HG03159 (cell line): ENCODE results near the gene ABCA12.

Experiments
- ATAC-seq: cut with Tn5 transposase; IDR thresholded peaks from one replicate; pipeline ENCODE4 v1.9.1; 2021; ENCODE audit warnings: mild to moderate bottlenecking, moderate library complexity; ENCODE audit not compliant: unreplicated experiment

The ABCA12 gene

GRCh38 chr2:214987261-214987660, 151.2 kb downstream of the ABCA12 start:
- ATAC-seq = no peak

DNA sequence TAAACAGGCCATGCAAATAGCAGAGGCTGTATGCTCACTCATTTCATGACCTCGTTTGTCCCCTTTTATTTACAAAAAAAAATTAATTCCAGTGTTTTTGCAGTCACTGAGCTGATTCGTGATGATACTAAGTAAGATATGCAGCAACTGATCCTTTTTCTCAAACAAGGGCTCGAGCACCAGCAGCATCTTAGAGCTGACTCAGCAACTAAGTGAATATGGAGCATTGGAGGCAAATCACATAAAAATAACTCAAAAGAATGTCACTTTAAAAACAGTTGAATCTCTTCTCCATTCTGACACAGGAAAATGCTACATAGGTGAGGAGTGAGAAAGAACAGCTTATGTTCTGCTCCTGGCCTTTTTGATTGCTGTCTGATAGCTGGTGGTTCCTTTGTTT, 152.8 kb downstream of the ABCA12 start:
- ATAC-seq = no peak

DNA sequence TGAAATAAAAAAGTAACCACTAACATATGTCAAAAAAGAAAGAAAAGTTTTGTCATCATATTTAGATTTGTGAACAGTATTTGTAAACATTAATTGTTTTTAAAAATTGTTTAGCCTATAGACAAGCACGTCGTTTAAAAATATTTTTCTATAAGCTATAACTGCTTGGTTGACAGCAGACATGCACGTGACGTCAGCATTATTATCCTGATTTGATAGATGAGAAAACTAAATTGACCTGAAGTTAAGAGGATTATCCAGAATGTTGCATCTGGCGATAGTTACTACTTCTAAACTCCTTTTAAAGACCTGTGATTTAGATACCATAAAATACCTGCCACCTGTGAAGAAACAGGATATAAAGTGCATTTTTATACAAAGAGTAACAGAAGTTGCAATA, 172.0 kb downstream of the ABCA12 start:
- no peak for ATAC-seq

DNA sequence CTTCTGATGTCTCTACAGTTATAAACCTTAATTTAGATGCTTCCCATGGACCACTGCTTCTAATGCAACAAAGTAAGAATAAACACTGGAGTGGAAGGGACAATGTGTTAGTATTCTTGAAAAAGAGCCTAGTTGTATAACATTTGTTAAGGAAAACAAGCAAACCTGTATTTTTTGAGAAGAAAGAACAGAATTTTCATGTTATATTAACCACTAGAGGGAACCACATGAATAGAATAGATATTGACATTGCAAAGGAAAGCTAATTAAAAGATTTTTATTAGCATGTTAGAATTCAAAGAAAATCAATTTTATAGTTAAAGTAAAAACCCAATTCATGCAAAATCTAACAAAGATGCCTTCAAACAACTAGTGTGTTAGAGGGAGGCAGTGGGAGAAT, 177.7 kb downstream of the ABCA12 start:
- ATAC-seq = no peak

DNA sequence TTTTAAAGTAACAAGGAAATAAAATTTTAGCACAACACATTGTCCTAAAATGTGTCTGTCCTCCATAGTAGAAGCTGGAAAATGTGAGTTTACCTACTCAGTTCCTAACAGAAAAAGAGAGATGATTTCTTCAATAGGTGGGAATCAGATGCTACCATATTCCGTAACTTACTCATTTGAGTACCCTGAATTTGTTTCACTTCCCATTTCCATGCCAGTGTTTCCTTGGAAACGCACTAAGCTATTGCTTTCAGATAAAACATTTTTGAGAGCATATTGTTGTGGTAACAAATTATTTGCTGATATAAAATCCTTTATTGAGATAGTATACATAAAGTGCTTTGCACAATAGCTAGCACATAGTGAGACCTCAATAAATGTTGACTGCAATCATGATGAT, 191.5 kb downstream of the ABCA12 start:
- no peak for ATAC-seq

- no peak for ATAC-seq
Observed at GRCh38 chr2:214934006-214934405, 204.4 kb downstream of the ABCA12 start.

GRCh38 chr2:214904634-214905033, 233.8 kb downstream of the ABCA12 start:
- no peak for ATAC-seq

DNA sequence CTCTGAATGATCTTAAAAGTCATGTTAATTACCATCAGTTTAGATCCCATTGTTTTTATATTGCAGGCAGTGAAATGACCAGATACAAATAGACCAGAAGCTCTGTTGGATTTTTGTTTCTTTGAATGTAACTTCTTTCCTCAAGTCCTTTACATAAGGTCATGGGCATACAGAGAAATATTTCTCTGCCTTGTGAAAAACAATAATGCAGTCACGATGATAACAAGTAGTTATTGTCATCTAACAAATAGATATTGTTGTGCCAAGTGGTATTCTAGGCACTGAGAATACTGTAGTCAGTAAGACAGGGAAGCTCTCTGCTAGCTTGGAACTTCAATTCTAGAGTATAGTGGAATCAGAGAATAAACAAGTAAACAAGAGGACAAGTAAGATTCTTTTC, 234.2 kb downstream of the ABCA12 start:
- ATAC-seq = no peak

DNA sequence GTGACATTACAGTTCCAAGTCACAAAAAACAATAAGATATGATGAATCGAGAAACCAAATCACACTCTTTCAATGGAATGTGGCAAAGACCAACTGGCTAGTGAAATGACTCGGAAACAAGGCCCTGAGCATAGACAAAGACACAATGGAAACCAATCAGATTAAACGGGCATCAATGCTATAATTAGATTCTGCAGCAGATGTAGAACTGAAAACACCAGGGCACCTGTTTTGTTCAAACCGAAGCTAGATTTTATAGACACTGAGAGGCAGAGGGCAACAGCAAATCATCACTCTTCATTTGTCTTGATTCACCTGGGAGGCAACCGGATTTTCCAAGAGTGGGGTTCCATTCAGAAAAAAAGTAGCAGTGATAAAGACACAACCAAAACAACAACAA, 236.1 kb downstream of the ABCA12 start:
- no peak for ATAC-seq

DNA sequence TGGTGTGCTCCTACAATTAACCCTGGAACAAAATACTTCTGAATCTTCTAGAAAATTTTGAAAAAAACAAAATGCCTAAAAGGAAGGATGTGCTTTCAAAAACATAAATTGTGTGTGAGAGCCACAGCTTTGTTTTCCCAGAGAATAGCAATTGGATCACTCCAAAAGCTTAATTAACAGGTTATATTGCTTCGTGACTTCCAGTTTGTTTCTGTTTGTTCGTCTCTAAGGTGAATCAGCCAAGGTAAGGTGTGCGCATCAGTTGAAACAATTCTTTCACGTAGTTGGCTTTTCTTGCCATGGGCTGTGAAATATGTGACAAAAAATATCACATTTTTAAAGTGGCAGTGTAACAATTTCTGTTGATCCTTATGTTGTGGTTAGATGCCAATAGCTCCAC, 238.7 kb downstream of the ABCA12 start:
- ATAC-seq = no peak

GRCh38 chr2:214896274-214896673, 242.2 kb downstream of the ABCA12 start:
- ATAC-seq = no peak

- ATAC-seq = no peak
Observed at GRCh38 chr2:214895469-214895868, 243.0 kb downstream of the ABCA12 start.

DNA sequence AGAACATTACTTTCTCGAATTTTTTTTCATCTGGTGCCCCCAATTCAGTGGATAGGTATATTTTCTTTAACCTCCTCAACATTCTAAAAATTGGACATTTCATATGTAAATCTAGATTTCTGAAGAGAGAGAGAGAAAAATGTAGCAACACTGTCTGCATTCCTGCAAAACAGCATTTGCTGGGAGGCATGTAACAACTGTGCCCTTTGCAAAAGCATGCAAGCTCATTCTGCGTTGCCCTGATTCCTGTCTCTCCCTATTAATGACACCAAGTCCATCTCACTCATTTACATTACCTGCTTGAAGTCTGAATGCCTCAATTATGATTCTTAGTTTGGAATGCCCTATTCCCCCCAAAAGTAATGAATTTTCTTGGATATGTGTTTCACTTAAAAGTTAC, 249.1 kb downstream of the ABCA12 start:
- ATAC-seq = no peak

DNA sequence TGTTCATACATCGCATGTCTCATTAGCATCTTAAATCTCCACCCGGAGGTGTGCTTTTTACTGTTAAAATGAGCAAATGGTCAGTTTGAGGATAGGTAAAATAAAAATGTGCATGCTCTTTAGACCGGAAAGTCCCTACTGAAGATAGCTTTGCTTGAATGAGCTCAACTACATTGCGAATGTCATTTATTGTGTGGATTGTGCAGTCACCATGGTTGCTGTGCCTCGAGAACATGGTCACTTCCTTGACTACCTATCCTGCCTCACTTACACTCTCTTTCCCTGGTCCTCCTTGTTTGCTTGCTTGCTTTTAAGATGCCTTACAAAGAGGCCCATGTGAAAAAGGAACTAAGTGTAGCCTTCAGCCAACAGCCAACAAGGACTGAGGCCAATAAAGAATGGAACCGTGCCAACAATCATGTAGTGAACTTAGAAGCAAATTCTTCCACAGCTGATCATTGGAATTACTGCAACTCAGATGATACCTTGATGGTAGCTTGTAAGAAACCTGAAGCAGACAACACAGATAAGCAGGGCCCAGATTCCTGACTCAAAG, 256.7 kb downstream of the ABCA12 start:
- ATAC-seq = no peak
